K562 (cell line): ENCODE measurements around the gene TFAP2A.

Source experiments
- CTBP1 ChIP-seq: fragments of 450-650 bp; IDR thresholded peaks from 2 replicates; pipeline ENCODE4 v1.6.1; 2016; ENCODE audit warnings: borderline replicate concordance
- ESRRA ChIP-seq: fragments of 450-650 bp; IDR thresholded peaks from 2 replicates; pipeline ENCODE4 v1.6.1; 2014; ENCODE audit warnings: low read depth, mild to moderate bottlenecking, moderate library complexity, borderline replicate concordance
- FOXA1 ChIP-seq: fragments of 450-650 bp; IDR thresholded peaks from 2 replicates; pipeline ENCODE4 v1.6.1; 2016; ENCODE audit warnings: mild to moderate bottlenecking, borderline replicate concordance
- HSF4 ChIP-seq: fragments of 250-450 bp; sonication (Bioruptor Pico); IDR thresholded peaks from 2 replicates; pipeline ENCODE4 v2.1.2; 2022; ENCODE audit warnings: mild to moderate bottlenecking, moderate library complexity, borderline replicate concordance
- POLR2A ChIP-seq: fragments of 450-650 bp; conservative IDR thresholded peaks from 2 replicates; pipeline ENCODE4 v1.6.1; 2016
- RBFOX2 ChIP-seq: fragments of 200-400 bp; formaldehyde crosslinking; IDR thresholded peaks from 2 replicates; pipeline ENCODE4 v1.6.1; 2017; ENCODE audit warnings: low read depth, mild to moderate bottlenecking, low read length, moderate library complexity
- SREBF1 ChIP-seq: fragments of 150-350 bp; IDR thresholded peaks from 2 replicates; pipeline ENCODE4 v1.6.1; 2014; ENCODE audit warnings: antibody characterized with exemption, low read depth, low read length, borderline replicate concordance
- TAF1 ChIP-seq: IDR thresholded peaks from 2 replicates; pipeline ENCODE4 v1.6.1; 2011; ENCODE audit warnings: mild to moderate bottlenecking, low read length, moderate library complexity; ENCODE audit not compliant: insufficient read depth, control insufficient read depth, severe bottlenecking; ENCODE audit errors: extremely low read depth
- TAF7 ChIP-seq: fragments of 450-650 bp; IDR thresholded peaks from 2 replicates; pipeline ENCODE4 v1.6.1; 2016; ENCODE audit warnings: missing genetic modification characterization, missing compliant biosample characterization
- TF ChIP-seq, protein P1 (sequence below): sonication (generic); formaldehyde crosslinking; IDR thresholded peaks from 2 replicates; pipeline ENCODE4 v1.8.1; 2022; ENCODE audit warnings: missing genetic modification reagents

GRCh38 chr6:10375391-10375969, 39.4 kb downstream of the TFAP2A start:
- TF ChIP-seq CTBP1, result no peak
- TF ChIP-seq, protein P1, sequence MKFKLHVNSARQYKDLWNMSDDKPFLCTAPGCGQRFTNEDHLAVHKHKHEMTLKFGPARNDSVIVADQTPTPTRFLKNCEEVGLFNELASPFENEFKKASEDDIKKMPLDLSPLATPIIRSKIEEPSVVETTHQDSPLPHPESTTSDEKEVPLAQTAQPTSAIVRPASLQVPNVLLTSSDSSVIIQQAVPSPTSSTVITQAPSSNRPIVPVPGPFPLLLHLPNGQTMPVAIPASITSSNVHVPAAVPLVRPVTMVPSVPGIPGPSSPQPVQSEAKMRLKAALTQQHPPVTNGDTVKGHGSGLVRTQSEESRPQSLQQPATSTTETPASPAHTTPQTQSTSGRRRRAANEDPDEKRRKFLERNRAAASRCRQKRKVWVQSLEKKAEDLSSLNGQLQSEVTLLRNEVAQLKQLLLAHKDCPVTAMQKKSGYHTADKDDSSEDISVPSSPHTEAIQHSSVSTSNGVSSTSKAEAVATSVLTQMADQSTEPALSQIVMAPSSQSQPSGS, result no peak
- TF ChIP-seq SREBF1, result no peak
- no peak for TF ChIP-seq FOXA1
- no peak for TF ChIP-seq ESRRA
- no peak for TF ChIP-seq HSF4 (CRISPR knock-in tag)
- no peak for TF ChIP-seq POLR2A
- no peak for TF ChIP-seq TAF1
- no peak for TF ChIP-seq RBFOX2
- no peak for TF ChIP-seq TAF7
